Epithelial cell of prostate (primary cell): ENCODE results near the gene LY6G6C.
A peak's percentile ranks its signal among the peaks of the same experiment; 100 is the strongest.

ENCODE experiments used
- DNase-seq: peaks from one replicate; pipeline ENCODE4 v3.0.0-alpha.2; 2011; ENCODE audit warnings: low read depth, low spot score
- H3K27ac ChIP-seq: fragments of 450-650 bp; 2 replicates; pipeline ENCODE4 v1.5.1; 2017; ENCODE audit warnings: mild to moderate bottlenecking

LY6G6C gene

GRCh38 chr6:31744422-31744821, 22.9 kb upstream of the LY6G6C start:
- no peak overlapping the region for H3K27ac ChIP-seq
- DNase-seq: no peak

- DNase-seq: no peak
These were observed 21.3 kb upstream of the LY6G6C start for GRCh38 chr6:31742894-31743293.

DNA sequence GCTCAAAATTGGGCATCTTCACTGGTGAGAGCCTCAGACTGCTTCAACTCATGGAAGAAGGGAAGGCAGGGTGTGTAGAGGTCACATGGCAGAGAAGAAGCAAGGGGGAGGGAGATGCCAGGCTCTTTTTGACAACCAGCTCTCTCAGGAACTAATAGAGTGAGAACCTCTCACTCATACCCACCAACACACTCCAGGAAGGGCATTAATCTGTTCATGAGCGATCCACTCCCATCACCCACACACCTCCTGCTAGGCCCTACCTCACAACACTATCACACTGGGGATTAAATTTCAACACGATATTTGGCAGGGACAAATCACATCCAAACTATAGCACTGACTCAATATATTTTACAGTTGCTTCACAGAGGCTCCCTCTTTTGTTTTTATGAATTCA, 20.3 kb upstream of the LY6G6C start:
- H3K27ac ChIP-seq: no peak overlapping the region

More at GRCh38 chr6:31742894-31743293, 21.3 kb upstream of the LY6G6C start:
- no peak overlapping the region for H3K27ac ChIP-seq

GRCh38 chr6:31740397-31741223, 19.1 kb upstream of the LY6G6C start:
- DNase-seq: no peak

More for the DNA sequence above, 20.3 kb upstream of the LY6G6C start:
- DNase-seq: no peak

DNA sequence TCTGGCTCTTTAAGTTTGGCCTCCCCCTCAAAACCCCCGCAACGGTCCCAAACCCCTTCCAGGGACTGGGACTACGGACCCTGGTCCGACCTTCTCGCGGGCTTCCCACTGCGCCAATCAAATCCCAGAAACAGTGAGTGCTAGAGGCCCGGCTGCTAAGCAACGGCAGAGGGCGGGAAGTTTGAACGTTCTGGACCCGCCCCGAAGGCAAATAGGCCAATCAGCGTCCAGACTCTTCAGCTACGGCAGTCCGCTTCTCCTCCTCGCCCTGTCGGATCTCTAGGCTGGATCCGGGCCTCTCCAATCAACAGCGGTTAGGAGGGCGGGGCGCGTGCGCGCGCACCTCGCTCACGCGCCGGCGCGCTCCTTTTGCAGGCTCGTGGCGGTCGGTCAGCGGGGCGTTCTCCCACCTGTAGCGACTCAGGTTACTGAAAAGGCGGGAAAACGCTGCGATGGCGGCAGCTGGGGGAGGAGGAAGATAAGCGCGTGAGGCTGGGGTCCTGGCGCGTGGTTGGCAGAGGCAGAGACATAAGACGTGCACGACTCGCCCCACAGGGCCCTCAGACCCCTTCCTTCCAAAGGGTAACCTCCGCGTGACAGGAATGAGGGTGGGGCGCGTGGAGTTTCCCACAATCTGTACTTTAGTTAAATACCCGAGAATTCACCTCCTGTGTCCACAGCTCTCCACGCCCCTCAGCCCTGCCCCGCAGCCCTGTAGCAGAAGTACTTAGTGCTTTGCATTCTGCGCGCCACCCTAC, 18.3 kb upstream of the LY6G6C start, which contains the start of gene MSH5:
MSH5 (plus strand) TSS at position 367 of the 758 bp plus-strand sequence. CDS start 462 bp downstream, outside the sequence.
- peak within 1 kb of the TSS; percentile 96 for H3K27ac ChIP-seq
- DNase-seq: peak; percentile 93

More at GRCh38 chr6:31740397-31741223, 19.1 kb upstream of the LY6G6C start:
- peak overlapping the region; percentile 43 for H3K27ac ChIP-seq

GRCh38 chr6:31737991-31738979, 16.7 kb upstream of the LY6G6C start:
- H3K27ac ChIP-seq: peak overlapping the region; percentile 96
- no peak for DNase-seq

GRCh38 chr6:31737315-31737990, 15.9 kb upstream of the LY6G6C start:
- H3K27ac ChIP-seq: peak overlapping the region; percentile 96
- DNase-seq: no peak

- peak overlapping the region; percentile 96 for H3K27ac ChIP-seq
- no peak for DNase-seq
These were observed 15.3 kb upstream of the LY6G6C start for GRCh38 chr6:31736768-31737314.

DNA sequence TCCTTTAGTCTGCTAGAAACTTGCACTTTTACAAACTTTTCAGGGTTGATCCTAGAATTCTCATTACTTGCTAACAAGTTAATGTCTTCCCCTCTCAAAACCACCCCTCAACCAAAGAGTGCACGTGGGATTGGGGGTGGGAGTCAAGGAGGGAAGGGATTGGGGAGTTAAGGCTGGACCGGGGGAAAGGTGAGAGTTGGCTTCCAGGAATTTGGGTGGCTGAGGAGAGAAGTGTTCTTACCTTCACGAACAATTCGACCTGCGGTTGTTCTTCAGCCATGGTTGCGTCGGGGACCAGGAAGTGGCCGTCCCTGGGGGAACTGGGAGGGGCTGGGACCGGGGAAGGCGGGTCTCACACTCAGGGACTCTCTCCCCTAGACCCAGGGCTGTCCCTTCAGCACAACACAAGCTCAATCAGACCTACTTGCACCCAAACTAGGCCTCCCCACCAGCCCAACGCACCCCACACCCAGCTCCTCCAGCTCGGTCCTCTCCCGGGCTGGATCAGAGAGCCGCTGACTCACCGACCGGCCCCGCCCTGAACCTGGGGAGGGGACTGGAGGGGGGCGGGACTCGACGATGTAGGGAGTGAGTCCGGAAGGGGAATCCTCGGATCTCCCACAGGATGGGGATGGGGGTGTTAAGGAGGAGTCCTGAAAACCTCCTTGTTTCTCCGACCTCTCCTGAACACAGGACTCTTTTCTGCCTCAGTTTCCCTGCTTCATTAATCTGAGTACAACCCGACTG, 14.6 kb upstream of the LY6G6C start, which contains the start of gene CLIC1:
CLIC1 (minus strand) TSS at position 510 of the 747 bp plus-strand sequence; CDS start at position 280, 230 bp downstream.
- peak within 1 kb of the TSS; percentile 96 for H3K27ac ChIP-seq
- no peak for DNase-seq

- DNase-seq: no peak
- H3K27ac ChIP-seq: peak overlapping the region; percentile 96
These were observed 13.4 kb upstream of the LY6G6C start for GRCh38 chr6:31734821-31735406.

DNA sequence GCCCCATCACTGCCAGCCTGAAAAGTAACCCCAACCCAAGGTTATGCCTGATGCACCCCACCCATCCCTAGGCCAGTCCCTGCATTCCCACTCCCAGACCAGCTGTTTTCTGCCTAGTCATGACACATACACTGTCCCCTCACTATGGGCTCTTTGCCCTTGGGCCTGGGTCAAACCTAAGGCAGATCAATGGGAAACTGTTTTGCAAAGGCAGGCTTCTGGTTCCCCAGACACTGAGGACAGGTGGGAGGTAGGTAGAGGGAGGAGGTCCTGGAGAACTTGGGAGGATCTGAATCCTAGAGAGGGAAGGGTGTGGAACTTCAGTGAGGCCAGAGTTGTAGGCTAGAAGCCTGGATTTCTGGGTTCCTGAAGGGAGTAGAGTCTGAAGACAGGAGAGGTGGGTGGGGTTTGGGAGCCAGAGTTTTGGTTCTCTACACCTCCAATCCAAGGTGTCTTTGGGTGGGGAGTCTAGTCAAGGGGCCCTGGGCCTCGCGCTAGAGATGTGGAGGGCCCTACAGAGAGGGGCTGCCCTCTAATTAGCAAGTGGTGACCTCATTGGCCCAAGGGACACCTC, 12.8 kb upstream of the LY6G6C start:
- peak overlapping the region; percentile 96 for H3K27ac ChIP-seq
- DNase-seq: no peak

GRCh38 chr6:31733734-31734133, 12.2 kb upstream of the LY6G6C start:
- DNase-seq: no peak
- H3K27ac ChIP-seq: peak overlapping the region; percentile 96

GRCh38 chr6:31732029-31732428, 10.5 kb upstream of the LY6G6C start:
- no peak overlapping the region for H3K27ac ChIP-seq
- DNase-seq: no peak

DNA sequence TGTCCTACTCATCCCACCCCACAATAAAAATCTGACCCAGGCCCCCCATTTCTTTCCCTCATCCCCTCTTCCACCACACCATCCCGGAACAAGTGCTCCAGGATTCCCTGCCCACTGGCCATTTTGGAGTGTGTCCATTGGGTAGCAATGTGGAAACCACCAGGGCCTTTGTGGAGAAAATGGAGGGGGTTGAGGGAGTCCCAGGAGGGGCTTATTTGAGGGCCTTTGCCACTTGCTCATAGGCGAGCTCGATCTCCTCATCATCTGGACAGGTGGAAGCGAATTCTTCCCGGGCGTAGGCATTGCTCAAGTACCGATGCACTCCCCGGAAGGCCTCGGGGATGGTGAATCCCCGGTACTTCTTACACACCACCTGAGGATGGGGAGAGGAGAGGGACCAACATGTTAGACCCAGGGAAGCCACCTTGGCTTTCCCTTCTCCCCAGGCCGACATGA, 9.1 kb upstream of the LY6G6C start:
- no peak for DNase-seq
- peak overlapping the region; percentile 67 for H3K27ac ChIP-seq

DNA sequence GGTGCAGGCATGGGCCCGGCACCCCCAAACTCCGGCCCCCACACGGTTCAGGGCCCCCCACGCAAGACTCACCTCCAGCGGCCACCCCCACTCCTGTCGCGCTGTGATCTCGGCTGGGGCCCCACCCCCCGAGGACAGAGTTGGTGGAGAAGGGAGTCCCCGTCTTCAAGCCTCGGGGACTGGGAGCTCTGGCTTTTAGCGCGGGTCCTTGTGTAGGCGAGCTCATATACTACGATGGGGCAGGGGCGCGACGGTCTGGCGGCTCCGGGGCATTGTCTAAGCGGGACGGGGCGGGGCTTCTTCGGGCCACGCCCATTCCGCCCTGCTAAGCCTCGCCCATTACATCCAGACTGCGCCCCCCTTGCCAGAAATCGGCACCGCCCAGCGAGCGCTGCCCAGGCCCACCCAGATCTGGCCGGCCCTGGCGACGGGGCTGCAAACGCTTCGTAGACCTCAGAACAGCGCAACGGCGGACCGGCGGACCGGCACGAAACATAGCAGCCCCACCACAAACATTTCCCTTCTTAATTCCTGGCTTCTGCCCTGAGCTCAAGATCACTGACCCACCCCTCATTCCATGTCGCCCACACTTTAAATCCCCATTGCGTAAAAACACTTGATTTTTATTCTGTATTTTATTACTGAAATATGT, 8.6 kb upstream of the LY6G6C start:
- H3K27ac ChIP-seq: peak overlapping the region; percentile 67
- no peak for DNase-seq

- H3K27ac ChIP-seq: peak overlapping the region; percentile 67
- no peak for DNase-seq
These were observed 8.0 kb upstream of the LY6G6C start for GRCh38 chr6:31729515-31729978.
